Measurements from ENCODE around the gene TFAM. TPM values are rescaled to one million over a fixed set of nuclear protein-coding genes. Genes with fewer than 3 reads are reported as not detected.

TFAM gene
- total and polyA plus RNA-seq, 2 of the 8 experiments (the other 6 are each of a cell fraction or from before 2014, with no cell fraction given) = 29.3 to 97.3 TPM

DNA sequence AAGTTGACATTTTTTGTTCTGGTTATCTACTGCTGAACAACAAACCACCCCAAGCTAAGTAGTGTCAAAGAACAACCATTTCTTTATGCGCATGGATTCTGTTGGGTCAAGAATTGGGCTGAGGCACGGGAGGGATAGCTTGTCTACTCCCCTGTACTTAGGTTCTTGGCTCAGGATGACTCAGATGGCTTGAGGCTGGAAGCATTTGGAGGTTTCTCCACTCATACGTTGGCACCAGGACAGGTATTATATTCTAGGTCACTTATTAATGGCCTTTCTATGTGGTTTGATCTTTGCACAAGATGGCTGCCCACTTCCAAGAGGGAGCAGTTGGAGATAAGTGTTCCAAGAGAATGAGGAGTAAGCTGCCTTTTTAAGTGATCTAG lies 11.8 kb upstream of the TFAM start:
- H3K23me2 ChIP-seq (ENCODE audit: low read depth, low read length) = no peaks in the 10 kb centered on the region
- CTCF ChIA-PET (ENCODE audit: partially characterized antibody) = no interaction called here
- H3K18ac ChIP-seq (ENCODE audit: extremely low read depth, low read length) = no peak overlapping the region
- no peak overlapping the region for H2AK5ac ChIP-seq (ENCODE audit: low read depth, low read length)
- no peak overlapping the region for H4K8ac ChIP-seq (ENCODE audit: extremely low read depth, insufficient read depth, low read length)
- H3K9me3 ChIP-seq (ENCODE audit: insufficient read depth in 2 of 2, low read depth in 1 of 2, low read length in 1 of 2) = no peaks in the 10 kb centered on the region
- no peak overlapping the region for H2BK15ac ChIP-seq (ENCODE audit: low read length)
- no peaks in the 10 kb centered on the region; a peak in 1 of 4 replicates for H3K79me2 ChIP-seq (ENCODE audit: control insufficient read depth in 1 of 2, insufficient read depth in 2 of 2, low read length in 2 of 2)
- TF ChIP-seq SRF (IDR thresholded peaks at IDR 0.05; ENCODE audit: low read depth, low read length) = no peak
- no peak for TF ChIP-seq EGR1 (IDR thresholded peaks at IDR 0.05; ENCODE audit: borderline replicate concordance, low read depth, low read length)
- TF ChIP-seq POU5F1 (IDR thresholded peaks at IDR 0.05; ENCODE audit: low read depth, low read length) = no peak
- TF ChIP-seq NANOG (IDR thresholded peaks at IDR 0.05; ENCODE audit: insufficient read depth, low read depth, low read length, poor library complexity, severe bottlenecking) = no peak
- no peak for TF ChIP-seq RFX5 (IDR thresholded peaks at IDR 0.05; ENCODE audit: borderline replicate concordance, low read depth, low read length)
- no peak for TF ChIP-seq YY1 (IDR thresholded peaks at IDR 0.05; ENCODE audit: low read depth, low read length)
- no peak overlapping the region for H2BK5ac ChIP-seq (ENCODE audit: low read depth, low read length)
- H3K4me2 ChIP-seq (ENCODE audit: insufficient read depth in 1 of 2, low read depth in 2 of 2, low read length in 2 of 2) = no peak overlapping the region
- no peak overlapping the region for H4K5ac ChIP-seq (ENCODE audit: insufficient read length, low read depth, low read length)
- no peaks in the 10 kb centered on the region; a peak in 1 of 8 replicates for H3K36me3 ChIP-seq (ENCODE audit: control insufficient read depth in 2 of 4, insufficient read depth in 4 of 4, low read length in 3 of 4)
- no peak overlapping the region for H3K56ac ChIP-seq (replicated peaks; ENCODE audit: insufficient read length, low read depth, low read length)
- no peak overlapping the region for H3K14ac ChIP-seq (ENCODE audit: insufficient read length)
- no peak overlapping the region for H4K91ac ChIP-seq (replicated peaks; ENCODE audit: insufficient read length, low read length)
- no peak overlapping the region for H2AFZ ChIP-seq (ENCODE audit: low read length)
- DNase-seq (ENCODE audit: low read depth in 1 of 2, low spot score in 2 of 2) (no peak), FAIRE-seq (no peak)
- H3K79me1 ChIP-seq (ENCODE audit: low read depth, low read length) = no peaks in the 10 kb centered on the region
- H3K4me1 ChIP-seq (replicated peaks in 1 of 4; ENCODE audit: control insufficient read depth in 3 of 4, insufficient read depth in 4 of 4, low read length in 3 of 4) = no peaks in the 10 kb centered on the region
- 91% methylated on average over 3 of the region's 3 CpGs; no CpG with 5 or more reads in 1 of the 2 experiments for WGBS, 2 experiments (ENCODE audit: extremely low coverage in 1 of 2, insufficient coverage in 1 of 2, insufficient read length in 1 of 2, insufficient replicate concordance in 2 of 2, low coverage in 1 of 2, low lambda C conversion rate in 2 of 2, missing lambda C conversion rate in 1 of 2)
- no peak overlapping the region for H2BK12ac ChIP-seq (ENCODE audit: low read depth, low read length)
- H3K27ac ChIP-seq (ENCODE audit: low read depth, low read length) = no peak overlapping the region
- H2BK120ac ChIP-seq (replicated peaks; ENCODE audit: low read depth, low read length) = no peak overlapping the region
- no peaks in the 10 kb centered on the region for H3K27me3 ChIP-seq (replicated peaks in 1 of 4; ENCODE audit: control insufficient read depth in 3 of 4, extremely low read depth in 1 of 4, insufficient read depth in 3 of 4, low read length in 3 of 4)
- no peak overlapping the region for H3K4ac ChIP-seq (replicated peaks; ENCODE audit: insufficient read length, low read depth, low read length)
- no peak overlapping the region for H2BK20ac ChIP-seq (ENCODE audit: low read length)
- POLR2A ChIA-PET (ENCODE audit: partially characterized antibody) = interaction anchor here (1.0 kb wide), 1 partner anchor 11 kb away, joined by 3 read pairs; no protein-coding TSS in a partner anchor
- H3K23ac ChIP-seq (ENCODE audit: insufficient read length) = no peak overlapping the region
- H4K20me1 ChIP-seq (replicated peaks in 1 of 2; ENCODE audit: control insufficient read depth in 1 of 2, insufficient read depth in 2 of 2, low read length in 2 of 2) = peaks cover 0 to 2% of the 10 kb centered on the region in 2 experiments
- no peak overlapping the region for H3K4me3 ChIP-seq (ENCODE audit: extremely low read depth in 1 of 4, insufficient read depth in 2 of 4, low read depth in 3 of 4, low read length in 4 of 4)
- no peak overlapping the region for H3K9ac ChIP-seq (replicated peaks in 1 of 4; ENCODE audit: extremely low read depth in 1 of 4, low read depth in 3 of 4, low read length in 3 of 4)

Data from H1 (cell line).